Activated T-cell treated with anti-CD3 and anti-CD28 coated beads for 4 hours (primary cell): ENCODE results near the gene MOB1A.
A peak's percentile ranks its signal among the peaks of the same experiment; 100 is the strongest.
"Not testable (repeated sequence)": the region's sequence is repeated elsewhere in the genome, so short reads cannot be mapped to it uniquely, and the experiment has no call there.

ENCODE experiments used
- DNase-seq: peaks from one replicate; pipeline ENCODE4 v3.0.0-alpha.2; 2020

The MOB1A gene

GRCh38 chr2:74178211-74179062 lies at the start of gene MOB1A:
Gene MOB1A (minus strand): TSS chr2:74178879. CDS start chr2:74178674, 205 bp downstream.
- peak; percentile 98 for DNase-seq

- DNase-seq: no peak
These were observed 49.0 kb upstream of the MOB1A start for GRCh38 chr2:74227646-74228045.

GRCh38 chr2:74226648-74227213 lies 48.1 kb upstream of the MOB1A start:
- no peak for DNase-seq

- no peak for DNase-seq
These were observed 47.2 kb upstream of the MOB1A start for GRCh38 chr2:74225698-74226459.

GRCh38 chr2:74223941-74224770 lies 45.5 kb upstream of the MOB1A start:
- DNase-seq: no peak

GRCh38 chr2:74222300-74222650 lies 43.6 kb upstream of the MOB1A start:
- DNase-seq: no peak

- no peak for DNase-seq
These were observed 43.1 kb upstream of the MOB1A start for GRCh38 chr2:74221604-74222299.

GRCh38 chr2:74221091-74221490 lies 42.4 kb upstream of the MOB1A start:
- DNase-seq: no peak

- DNase-seq: no peak
These were observed 41.3 kb upstream of the MOB1A start for GRCh38 chr2:74219846-74220486.

GRCh38 chr2:74216642-74217041 lies 38.0 kb upstream of the MOB1A start:
- no peak for DNase-seq

GRCh38 chr2:74215771-74216170 lies 37.1 kb upstream of the MOB1A start:
- not testable (repeated sequence) for DNase-seq

- DNase-seq: no peak
These were observed 34.2 kb upstream of the MOB1A start for GRCh38 chr2:74212702-74213410.

GRCh38 chr2:74206180-74206688 lies 27.6 kb upstream of the MOB1A start:
- DNase-seq: no peak

GRCh38 chr2:74205596-74205995 lies 26.9 kb upstream of the MOB1A start:
- no peak for DNase-seq

GRCh38 chr2:74205113-74205512 lies 26.4 kb upstream of the MOB1A start:
- DNase-seq: no peak

- no peak for DNase-seq
These were observed 25.8 kb upstream of the MOB1A start for GRCh38 chr2:74204436-74204835.

- DNase-seq: no peak
These were observed 22.9 kb upstream of the MOB1A start for GRCh38 chr2:74201596-74201995.

GRCh38 chr2:74201196-74201595 lies 22.5 kb upstream of the MOB1A start:
- DNase-seq: no peak

GRCh38 chr2:74199871-74200305 lies 21.2 kb upstream of the MOB1A start:
- peak; percentile 21 for DNase-seq

GRCh38 chr2:74199275-74199701 lies 20.6 kb upstream of the MOB1A start:
- DNase-seq: no peak
